Measurements from ENCODE around the gene MEGF11. TPM values are rescaled to one million over a fixed set of nuclear protein-coding genes. Genes with fewer than 3 reads are reported as not detected.

Gene MEGF11
- total RNA-seq, 1 donor, result under 0.01 TPM

GRCh38 chr15:65893060-65893459 lies 360.5 kb downstream of the MEGF11 start:
- no peak overlapping the region for H3K4me3 ChIP-seq (ENCODE audit: low read depth, low read length)
- TF ChIP-seq CTCF (IDR thresholded peaks at IDR 0.05; ENCODE audit: insufficient read depth, low read depth, low read length), result no peak
- DNase-seq (ENCODE audit: low read depth), result no peak

GRCh38 chr15:65888981-65889380 lies 364.6 kb downstream of the MEGF11 start:
- DNase-seq (ENCODE audit: low read depth), result no peak
- TF ChIP-seq CTCF (IDR thresholded peaks at IDR 0.05; ENCODE audit: insufficient read depth, low read depth, low read length), result no peak
- H3K4me3 ChIP-seq (ENCODE audit: low read depth, low read length), result no peak overlapping the region

- TF ChIP-seq CTCF (IDR thresholded peaks at IDR 0.05; ENCODE audit: insufficient read depth, low read depth, low read length), result no peak
- DNase-seq (ENCODE audit: low read depth), result no peak
- no peak overlapping the region for H3K4me3 ChIP-seq (ENCODE audit: low read depth, low read length)
Measured at GRCh38 chr15:65887565-65887964, 366.0 kb downstream of the MEGF11 start.

GRCh38 chr15:65885668-65886218 lies 367.8 kb downstream of the MEGF11 start:
- no peak overlapping the region for H3K4me3 ChIP-seq (ENCODE audit: low read depth, low read length)
- TF ChIP-seq CTCF (IDR thresholded peaks at IDR 0.05; ENCODE audit: insufficient read depth, low read depth, low read length), result no peak
- DNase-seq (ENCODE audit: low read depth), result no peak

- no peak for DNase-seq (ENCODE audit: low read depth)
- no peak for TF ChIP-seq CTCF (IDR thresholded peaks at IDR 0.05; ENCODE audit: insufficient read depth, low read depth, low read length)
- H3K4me3 ChIP-seq (ENCODE audit: low read depth, low read length), result no peak overlapping the region
Measured at GRCh38 chr15:65884511-65884910, 369.0 kb downstream of the MEGF11 start.

- no peak overlapping the region for H3K4me3 ChIP-seq (ENCODE audit: low read depth, low read length)
- TF ChIP-seq CTCF (IDR thresholded peaks at IDR 0.05; ENCODE audit: insufficient read depth, low read depth, low read length), result no peak
- DNase-seq (ENCODE audit: low read depth), result no peak
Measured at GRCh38 chr15:65883571-65883970, 370.0 kb downstream of the MEGF11 start.

- DNase-seq (ENCODE audit: low read depth), result no peak
- no peak for TF ChIP-seq CTCF (IDR thresholded peaks at IDR 0.05; ENCODE audit: insufficient read depth, low read depth, low read length)
- no peak overlapping the region for H3K4me3 ChIP-seq (ENCODE audit: low read depth, low read length)
Measured at GRCh38 chr15:65881766-65882434, 371.6 kb downstream of the MEGF11 start.

All from fibroblast of villous mesenchyme (primary cell).